Stimulated activated CD8-positive, alpha-beta memory T cell treated with anti-CD3 and anti-CD28 coated beads, Interleukin-2, amount 100 ng/mL, for 48 hours (primary cell): ENCODE data around the gene CHRNG.

Experiments
- DNase-seq, 2 donors: peaks; one replicate each; pipeline ENCODE4 v3.0.0-alpha.2; 2020; ENCODE audit warnings: low read depth in 2 of 2

The CHRNG gene

DNA sequence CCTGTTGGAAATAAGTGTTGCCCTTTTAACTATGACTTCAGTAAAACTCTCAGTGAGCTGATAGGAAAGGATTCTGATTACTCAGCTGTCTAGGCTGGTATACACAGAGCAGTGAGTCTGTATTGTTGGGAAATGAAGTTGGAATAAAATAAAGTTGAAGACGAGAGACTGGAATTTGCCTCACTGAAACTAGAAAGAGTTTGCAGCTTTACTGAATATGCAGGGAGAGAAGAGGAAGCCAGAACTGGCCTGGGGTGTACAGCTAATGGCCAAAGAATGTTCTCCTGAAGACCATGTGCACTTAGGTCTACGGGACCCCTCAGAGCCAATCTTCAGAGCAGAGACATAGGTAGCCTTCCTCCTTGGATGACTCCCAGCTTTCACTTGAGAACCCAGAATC lies 37.5 kb downstream of the CHRNG start:
- DNase-seq = no peak

DNA sequence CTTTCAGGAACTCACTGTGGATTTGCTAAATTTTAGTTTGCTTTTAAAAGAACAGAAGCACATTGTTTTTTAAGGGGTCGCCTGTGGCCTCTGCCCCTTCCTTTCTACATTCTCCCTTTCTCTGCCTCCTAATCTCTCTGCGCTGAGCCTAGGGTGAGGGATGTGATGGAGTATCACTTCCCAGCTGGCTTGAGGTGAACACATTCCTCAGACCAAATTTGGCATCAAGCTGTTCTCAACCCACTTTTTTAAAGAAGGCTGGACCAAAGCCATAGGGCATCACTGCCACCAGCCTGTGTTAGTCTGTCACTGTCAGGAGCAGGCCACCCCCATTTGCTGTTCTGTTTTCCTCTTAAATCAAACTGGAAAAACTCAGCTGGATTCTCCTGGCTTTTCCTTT lies 38.3 kb downstream of the CHRNG start:
- no peak for DNase-seq

DNA sequence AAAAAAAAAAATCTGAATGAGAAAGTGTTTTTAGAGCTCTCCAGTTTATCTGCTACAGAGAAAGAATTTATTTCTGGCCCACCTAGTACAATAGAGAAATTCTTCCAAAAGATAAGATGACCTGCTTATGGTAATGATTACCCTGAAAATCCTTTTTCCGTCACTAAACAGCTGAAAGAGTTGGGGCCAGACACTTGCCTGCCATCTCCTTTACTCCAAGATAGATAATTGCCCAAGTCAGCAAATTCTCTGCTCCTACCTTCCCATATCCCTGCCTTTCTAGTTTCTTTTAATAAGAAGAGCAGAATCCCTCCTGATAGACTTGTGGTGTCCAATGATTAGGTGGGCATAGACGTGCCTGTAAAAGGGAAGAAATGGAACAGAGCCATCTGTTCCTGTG lies 39.1 kb downstream of the CHRNG start:
- no peak for DNase-seq

DNA sequence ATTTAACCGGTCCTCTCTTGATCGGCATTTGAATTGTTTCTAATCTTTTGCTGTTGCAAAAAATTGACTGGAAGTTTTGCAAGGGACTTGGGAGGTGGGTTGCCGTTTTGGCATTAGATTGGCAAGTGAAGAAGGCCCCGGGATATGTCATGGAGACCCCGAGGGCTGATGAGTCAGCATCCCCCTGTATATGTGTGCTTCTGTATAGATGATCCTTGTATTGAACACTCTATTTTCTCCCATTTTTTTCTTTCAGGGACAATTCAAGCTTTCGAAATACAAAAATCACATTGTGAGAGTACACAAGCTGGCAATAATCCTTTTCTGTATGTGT lies 41.1 kb downstream of the CHRNG start:
- no peak for DNase-seq

DNA sequence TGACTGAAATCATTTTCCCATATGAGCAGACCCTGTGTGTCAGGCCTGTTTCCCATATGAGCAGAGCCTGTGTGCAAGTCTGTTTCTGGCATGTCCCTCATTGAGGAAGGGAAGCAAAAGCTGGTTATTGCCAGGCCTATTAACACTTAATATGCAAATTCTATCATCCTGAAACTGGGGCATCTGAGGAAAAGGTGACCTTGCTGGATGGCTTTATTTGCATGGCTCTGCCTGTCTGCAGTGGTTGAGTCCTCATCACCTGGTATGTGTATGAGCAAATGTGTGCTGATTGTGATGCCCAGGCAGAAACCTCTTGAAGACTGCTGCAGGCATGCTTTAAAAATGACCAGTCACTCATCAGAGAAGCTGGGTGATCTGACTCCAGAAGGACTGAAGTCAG lies 42.2 kb downstream of the CHRNG start:
- no peak for DNase-seq

DNA sequence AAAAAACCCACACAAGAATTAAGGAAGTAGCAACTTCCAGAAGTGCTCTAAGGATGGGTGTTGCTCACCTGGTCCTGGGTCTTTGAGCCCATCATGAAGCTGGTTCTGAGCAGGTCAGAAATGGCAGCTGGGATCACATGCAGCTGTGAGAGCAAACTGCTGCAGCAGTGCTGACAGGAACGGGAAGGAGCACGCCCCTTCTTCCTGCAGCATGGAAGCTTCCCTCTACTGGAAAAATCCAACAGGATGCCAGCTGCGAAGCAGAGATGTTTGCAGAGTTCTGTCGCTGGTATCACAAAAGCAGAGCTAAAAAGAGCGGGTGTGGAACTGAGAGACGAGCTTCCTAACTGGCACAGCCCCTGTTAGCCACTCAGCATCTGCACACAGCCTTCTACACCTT lies 44.7 kb downstream of the CHRNG start:
- no peak for DNase-seq

DNA sequence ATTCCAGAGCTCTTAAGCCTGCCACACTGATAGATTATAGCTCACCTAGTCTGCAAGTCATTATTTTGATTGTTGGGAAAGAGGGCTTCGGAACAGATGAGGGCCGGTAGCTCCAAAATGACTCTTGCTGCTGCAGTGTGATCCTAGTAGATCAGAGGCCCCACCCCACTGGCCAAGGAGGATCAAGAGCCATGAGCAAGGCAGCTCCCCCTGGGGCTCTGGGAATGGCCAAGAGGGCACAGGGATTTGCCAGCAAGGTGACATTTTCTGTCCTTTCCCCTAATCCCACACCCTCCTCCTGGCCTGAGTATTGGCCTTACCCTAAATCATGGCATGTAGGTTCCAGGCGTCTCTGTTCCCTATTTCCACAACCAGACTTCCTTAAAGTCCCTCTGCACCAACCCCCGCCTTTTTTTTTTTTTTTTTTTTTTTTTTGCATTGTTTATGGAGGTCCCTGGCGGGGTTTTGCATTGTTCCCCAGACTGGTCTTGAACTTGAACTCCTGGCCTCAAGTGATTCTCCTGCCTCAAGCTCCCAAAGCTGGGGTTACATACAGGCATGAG lies 47.5 kb downstream of the CHRNG start:
- DNase-seq = no peak

DNA sequence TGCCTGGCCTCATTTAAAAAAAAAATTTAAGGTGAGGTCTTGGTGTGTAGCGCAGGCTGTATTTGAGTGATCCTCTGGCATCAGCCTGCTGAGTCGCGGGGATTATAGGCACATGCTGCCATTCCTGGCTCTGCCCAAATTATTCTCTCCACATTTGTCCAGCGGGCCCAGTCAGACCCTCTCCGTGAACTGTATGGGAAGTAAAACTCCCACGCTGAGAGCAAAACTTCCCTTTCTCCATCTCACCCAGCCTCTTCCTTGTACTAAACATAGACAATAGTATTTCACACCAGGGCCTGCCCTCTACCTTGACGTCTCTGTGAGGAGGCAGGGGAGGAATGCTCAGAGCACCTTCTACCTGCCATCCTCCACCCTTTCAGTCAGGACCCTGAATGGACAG lies 48.0 kb downstream of the CHRNG start:
- no peak for DNase-seq

DNA sequence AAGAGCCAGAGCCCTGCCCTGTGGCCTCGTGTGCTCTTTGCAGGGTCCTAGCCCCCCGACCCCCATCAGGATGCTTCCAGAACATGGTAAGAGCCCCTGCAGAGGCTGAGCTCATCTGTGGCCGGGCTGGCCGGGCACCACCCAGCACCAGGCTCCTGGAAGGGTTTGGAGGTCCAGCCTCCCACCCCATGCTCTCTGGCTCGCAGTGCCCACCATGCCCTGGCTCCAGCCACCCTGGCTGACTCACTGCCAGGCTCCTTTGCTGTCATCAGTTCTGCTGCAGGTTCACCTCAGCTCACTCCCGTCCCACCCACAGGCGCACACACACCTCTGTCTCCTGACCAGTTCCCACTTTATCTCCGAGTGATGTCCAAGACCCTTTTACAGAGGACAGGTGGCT lies 48.5 kb downstream of the CHRNG start:
- DNase-seq = no peak

DNA sequence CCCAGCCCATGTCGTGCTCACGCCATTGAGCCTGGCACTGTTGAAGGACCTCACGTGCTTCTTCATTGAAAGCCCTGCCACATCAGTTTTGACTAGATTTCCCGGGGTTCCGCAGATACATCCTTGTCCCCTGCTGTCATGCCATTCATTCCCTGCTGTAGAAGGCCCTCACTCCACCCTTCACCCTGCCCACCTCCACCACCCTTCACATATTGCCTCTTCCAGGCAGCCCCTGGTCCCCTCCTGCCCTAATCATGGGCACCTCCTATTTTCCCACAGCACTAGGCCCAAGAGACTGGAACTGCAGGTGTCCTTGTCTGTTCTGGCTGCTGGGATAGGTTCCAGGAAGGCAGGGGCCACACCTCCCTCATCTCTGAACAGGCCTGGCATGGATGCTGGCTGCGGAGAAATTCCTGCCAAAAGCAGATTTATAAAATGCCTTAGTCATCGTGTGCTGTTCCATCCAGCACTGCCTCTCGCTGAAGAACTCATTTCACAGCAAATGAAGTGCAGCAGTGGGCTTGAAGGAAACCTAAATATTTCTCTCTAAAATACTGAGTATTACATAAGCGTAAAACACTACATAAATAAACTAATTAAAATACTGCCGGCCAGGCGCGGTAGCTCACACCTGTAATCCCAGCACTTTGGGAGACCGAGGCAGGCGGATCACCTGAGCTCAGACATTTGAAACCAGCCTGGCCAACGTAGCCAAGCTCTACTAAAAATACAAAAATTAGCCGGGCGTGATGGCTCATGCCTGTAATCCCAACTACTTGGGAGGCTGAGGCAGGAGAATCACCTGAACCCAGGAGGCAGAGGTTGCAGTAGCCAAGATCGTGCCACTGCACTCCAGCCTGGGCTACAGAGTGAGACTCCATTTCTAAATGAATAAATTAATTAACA lies 49.4 kb downstream of the CHRNG start:
- no peak for DNase-seq

DNA sequence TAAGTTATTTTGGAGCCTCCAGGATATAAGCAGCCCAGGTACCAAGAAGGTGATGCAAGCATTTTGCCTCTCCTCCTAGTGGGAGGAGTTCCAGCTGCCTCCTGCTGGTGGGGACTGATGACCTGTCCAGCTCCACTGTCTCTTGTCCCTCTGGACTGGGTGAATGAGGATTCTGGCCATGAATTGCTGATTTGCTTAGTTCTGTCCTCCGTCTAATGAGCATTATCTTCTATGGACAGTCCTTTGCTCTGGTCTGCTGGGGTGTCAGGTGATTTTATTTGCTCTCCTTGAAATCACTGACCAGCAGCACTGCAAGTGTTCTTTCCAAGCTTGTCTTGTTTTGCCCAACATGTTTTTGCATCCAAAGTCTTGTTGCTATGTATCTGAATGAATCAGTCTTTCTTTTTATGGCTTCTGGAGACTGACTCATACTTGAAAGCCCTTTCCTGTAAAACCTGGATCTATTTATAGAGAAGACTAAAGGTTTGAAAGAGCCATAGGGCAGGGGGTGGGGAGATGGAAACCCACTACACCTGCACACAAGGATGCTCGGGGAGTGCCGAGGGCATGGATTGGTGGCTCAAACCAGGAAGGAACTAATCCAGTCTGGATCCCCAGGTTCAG lies 53.4 kb downstream of the CHRNG start:
- no peak for DNase-seq

DNA sequence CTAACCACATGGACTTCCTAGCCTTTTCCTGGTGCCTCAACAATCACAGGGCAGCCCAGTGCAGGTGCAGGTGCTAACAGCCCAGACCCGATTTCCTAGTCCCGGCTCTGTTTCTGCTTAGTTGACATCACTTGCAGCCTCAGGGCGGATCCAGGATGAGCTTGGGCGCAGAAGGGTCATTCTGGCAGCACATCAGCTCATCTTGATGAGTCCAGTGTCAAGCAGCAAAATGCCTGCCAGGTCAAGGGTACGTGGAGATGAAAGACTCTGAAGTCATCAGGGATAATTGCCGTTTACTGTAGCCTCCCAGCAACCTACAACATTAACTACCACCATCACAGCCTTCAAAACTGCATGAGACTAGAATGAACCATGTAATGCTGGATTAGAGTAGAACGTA lies 54.5 kb downstream of the CHRNG start:
- DNase-seq = no peak
